Activated CD8-positive, alpha-beta memory T cell treated with anti-CD3 and anti-CD28 coated beads for 4 hours (primary cell): ENCODE data around the gene NFILZ.
"Not testable (repeated sequence)": the region's sequence is repeated elsewhere in the genome, so short reads cannot be mapped to it uniquely, and the experiment has no call there.

Experiments used
- DNase-seq, 2 donors: peaks; one replicate each; pipeline ENCODE4 v3.0.0-alpha.2; 2020; ENCODE audit warnings: low read depth in 2 of 2

NFILZ gene

GRCh38 chr19:8611391-8611876 lies 19.0 kb upstream of the NFILZ start:
- no peak for DNase-seq

GRCh38 chr19:8611877-8612806 lies 18.3 kb upstream of the NFILZ start:
- no peak for DNase-seq

- DNase-seq = no peak
Observed at GRCh38 chr19:8612807-8613171, 17.6 kb upstream of the NFILZ start.

GRCh38 chr19:8614455-8614854 lies 16.0 kb upstream of the NFILZ start:
- DNase-seq = no peak

GRCh38 chr19:8615024-8615423 lies 15.4 kb upstream of the NFILZ start:
- DNase-seq = no peak

GRCh38 chr19:8615813-8616596 lies 14.4 kb upstream of the NFILZ start:
- DNase-seq = no peak

GRCh38 chr19:8616861-8617260 lies 13.6 kb upstream of the NFILZ start:
- no peak for DNase-seq

GRCh38 chr19:8617325-8617724 lies 13.1 kb upstream of the NFILZ start:
- DNase-seq = not testable (repeated sequence)

GRCh38 chr19:8617984-8618383 lies 12.4 kb upstream of the NFILZ start:
- DNase-seq = no peak

GRCh38 chr19:8618751-8619150 lies 11.7 kb upstream of the NFILZ start:
- DNase-seq = no peak

- DNase-seq = not testable (repeated sequence)
Observed at GRCh38 chr19:8622886-8623285, 7.5 kb upstream of the NFILZ start.

- no peak for DNase-seq
Observed at GRCh38 chr19:8626842-8627241, 3.6 kb upstream of the NFILZ start.

GRCh38 chr19:8629184-8629583 lies 1.2 kb upstream of the NFILZ start:
- no peak for DNase-seq

- no peak for DNase-seq
Observed at GRCh38 chr19:8630796-8631424, 477 bp downstream of the NFILZ start.

GRCh38 chr19:8631425-8631819 lies 989 bp downstream of the NFILZ start:
- DNase-seq = no peak

GRCh38 chr19:8635422-8635821 lies 5.0 kb downstream of the NFILZ start:
- DNase-seq = no peak

- not testable (repeated sequence) for DNase-seq
Observed at GRCh38 chr19:8637070-8637469, 6.6 kb downstream of the NFILZ start.

- DNase-seq = no peak
Observed at GRCh38 chr19:8638078-8638619, 7.7 kb downstream of the NFILZ start.

GRCh38 chr19:8639821-8640401 lies 9.5 kb downstream of the NFILZ start:
- no peak for DNase-seq

GRCh38 chr19:8640402-8641004 lies 10.1 kb downstream of the NFILZ start:
- DNase-seq = no peak

GRCh38 chr19:8641221-8641907 lies 10.9 kb downstream of the NFILZ start:
- DNase-seq = no peak
